RCC 7860 (cell line): Measurements from ENCODE around the gene PHF19.

Source experiments
- DNase-seq: peaks from one replicate; pipeline ENCODE4 v3.0.0-alpha.2; 2015; ENCODE audit warnings: low spot score
- FAIRE-seq: peaks from 2 replicates; lab custom pipeline; 2012; peaks lifted over from hg19 to GRCh38; lab: Jason Lieb, UNC

The PHF19 gene

GRCh38 chr9:120874226-120875194 is 2.5 kb downstream of the PHF19 start:
- no peak for FAIRE-seq
- no peak for DNase-seq

GRCh38 chr9:120873512-120873911 is 3.5 kb downstream of the PHF19 start:
- FAIRE-seq (no peak), DNase-seq (peak; percentile 77)

- DNase-seq (no peak), FAIRE-seq (no peak)
These were observed 4.0 kb downstream of the PHF19 start for GRCh38 chr9:120872791-120873502.

- no peak for FAIRE-seq
- DNase-seq, result no peak
These were observed 6.8 kb downstream of the PHF19 start for GRCh38 chr9:120870206-120870605.

- FAIRE-seq (no peak), DNase-seq (no peak)
These were observed 7.3 kb downstream of the PHF19 start for GRCh38 chr9:120869726-120870125.

GRCh38 chr9:120869360-120869687 is 7.7 kb downstream of the PHF19 start:
- FAIRE-seq (no peak), DNase-seq (no peak)

GRCh38 chr9:120868676-120869359 is 8.2 kb downstream of the PHF19 start:
- FAIRE-seq, result no peak
- DNase-seq, result peak; percentile 88

- no peak for DNase-seq
- no peak for FAIRE-seq
These were observed 8.7 kb downstream of the PHF19 start for GRCh38 chr9:120868339-120868675.

GRCh38 chr9:120867676-120868338 is 9.2 kb downstream of the PHF19 start:
- FAIRE-seq (no peak), DNase-seq (no peak)

GRCh38 chr9:120866651-120867050 is 10.3 kb downstream of the PHF19 start:
- FAIRE-seq (no peak), DNase-seq (no peak)

GRCh38 chr9:120865809-120866208 is 11.2 kb downstream of the PHF19 start:
- DNase-seq (no peak), FAIRE-seq (no peak)

GRCh38 chr9:120865176-120865575 is 11.8 kb downstream of the PHF19 start:
- DNase-seq (no peak), FAIRE-seq (no peak)

GRCh38 chr9:120864719-120865118 is 12.3 kb downstream of the PHF19 start:
- FAIRE-seq, result no peak
- DNase-seq, result no peak

- FAIRE-seq (no peak), DNase-seq (no peak)
These were observed 13.2 kb downstream of the PHF19 start for GRCh38 chr9:120863833-120864232.

- FAIRE-seq (no peak), DNase-seq (no peak)
These were observed 14.5 kb downstream of the PHF19 start for GRCh38 chr9:120862452-120862851.

- FAIRE-seq, result no peak
These were observed 15.1 kb downstream of the PHF19 start for GRCh38 chr9:120861935-120862334.

GRCh38 chr9:120860083-120860482 is 16.9 kb downstream of the PHF19 start:
- DNase-seq, result no peak
- no peak for FAIRE-seq

More at GRCh38 chr9:120861935-120862334, 15.1 kb downstream of the PHF19 start:
- no peak for DNase-seq

GRCh38 chr9:120859361-120859760 is 17.6 kb downstream of the PHF19 start:
- DNase-seq (no peak), FAIRE-seq (no peak)

GRCh38 chr9:120857902-120858301 is 19.1 kb downstream of the PHF19 start:
- no peak for DNase-seq
- FAIRE-seq, result no peak

- FAIRE-seq (no peak), DNase-seq (no peak)
These were observed 19.5 kb downstream of the PHF19 start for GRCh38 chr9:120857481-120857880.

GRCh38 chr9:120856700-120857099 is 20.3 kb downstream of the PHF19 start:
- FAIRE-seq, result no peak
- DNase-seq, result no peak
